Measurements from ENCODE around the gene CHMP6. TPM values are rescaled to one million over a fixed set of nuclear protein-coding genes. Genes with fewer than 3 reads are reported as not detected.
A peak's percentile ranks its signal among the peaks of the same experiment; 100 is the strongest.

The CHMP6 gene
- polyA plus RNA-seq, 3 donors = 20.3 to 44.8 (median 44.1) TPM

GRCh38 chr17:80992948-80993624 is 1.4 kb downstream of the CHMP6 start:
- peak in 1 of 3 donors; percentile 17 for DNase-seq
- H4K20me1 ChIP-seq (ENCODE audit: insufficient read depth, low read length) = peaks cover 19% of the 10 kb centered on the region
- peaks cover 33 to 41% of the 10 kb centered on the region in 2 donors for H3K36me3 Mint-ChIP-seq
- peaks cover 0 to 6% of the 10 kb centered on the region in 2 donors for H3K27me3 ChIP-seq (ENCODE audit: control insufficient read depth in 2 of 2, insufficient read depth in 2 of 2, low read length in 2 of 2)
- H3K79me2 ChIP-seq (ENCODE audit: insufficient read depth, low read length) = peaks cover 16% of the 10 kb centered on the region
- H2AFZ ChIP-seq (ENCODE audit: insufficient read depth, low read depth, low read length, poor library complexity, severe bottlenecking) = no peak overlapping the region
- H3K4me3 Mint-ChIP-seq = peak overlapping the region; percentile 75 to 80
- H3K4me3 ChIP-seq (replicated peaks in 1 of 3; ENCODE audit: low read depth in 2 of 3, low read length in 3 of 3) = peak overlapping the region in 2 of 3 experiments; percentile 52 to 84
- H3K4me1 ChIP-seq (ENCODE audit: control insufficient read depth in 1 of 2, insufficient read depth in 2 of 2, low read length in 2 of 2) = peaks cover 27 to 36% of the 10 kb centered on the region in 2 donors
- peaks cover 25% of the 10 kb centered on the region for H3K4me1 Mint-ChIP-seq
- H3K9me3 Mint-ChIP-seq = peaks cover 0 to 2% (median 0%) of the 10 kb centered on the region in 7 donors
- intact Hi-C loops (cut with micrococcal nuclease) = no loop called here
- no peak overlapping the region for H3K27ac ChIP-seq (ENCODE audit: low read depth in 1 of 2, low read length in 2 of 2)
- no peak for TF ChIP-seq CTCF (IDR thresholded peaks at IDR 0.05)
- H3K27ac Mint-ChIP-seq = peak overlapping the region in 1 of 7 donors; percentile 76
- H3K9me3 ChIP-seq (replicated peaks in 1 of 2; ENCODE audit: control insufficient read depth in 1 of 2, insufficient read depth in 1 of 2, low read length in 2 of 2) = no peaks in the 10 kb centered on the region
- peaks cover 13 to 24% (median 15%) of the 10 kb centered on the region in 3 donors for H3K27me3 Mint-ChIP-seq (ENCODE audit: low read depth in 3 of 3)
- 79% methylated on average over 16 of the region's 18 CpGs for WGBS (ENCODE audit: insufficient coverage)
- H3K9ac ChIP-seq (ENCODE audit: insufficient read depth, low read length, poor library complexity, severe bottlenecking) = peak overlapping the region; percentile 88
- peak overlapping the region; percentile 84 for H3K4me2 ChIP-seq (replicated peaks; ENCODE audit: extremely low read depth, low read length, poor library complexity, severe bottlenecking)
- peaks cover 33 to 34% of the 10 kb centered on the region in 2 donors for H3K36me3 ChIP-seq (replicated peaks in 1 of 2; ENCODE audit: control insufficient read depth in 1 of 2, insufficient read depth in 2 of 2, low read length in 2 of 2)

GRCh38 chr17:80995131-80995530 is 3.5 kb downstream of the CHMP6 start:
- no peaks in the 10 kb centered on the region for H3K9me3 ChIP-seq (replicated peaks in 1 of 2; ENCODE audit: control insufficient read depth in 1 of 2, insufficient read depth in 1 of 2, low read length in 2 of 2)
- DNase-seq = peak in 1 of 3 donors; percentile 3
- H3K36me3 ChIP-seq (replicated peaks in 1 of 2; ENCODE audit: control insufficient read depth in 1 of 2, insufficient read depth in 2 of 2, low read length in 2 of 2) = peaks cover 54% of the 10 kb centered on the region in 2 donors
- H3K4me1 ChIP-seq (ENCODE audit: control insufficient read depth in 1 of 2, insufficient read depth in 2 of 2, low read length in 2 of 2) = peaks cover 18 to 25% of the 10 kb centered on the region in 2 donors
- peaks cover 3 to 8% (median 7%) of the 10 kb centered on the region in 3 donors for H3K27me3 Mint-ChIP-seq (ENCODE audit: low read depth in 3 of 3)
- intact Hi-C loops (cut with micrococcal nuclease) = no loop called here
- peaks cover 14% of the 10 kb centered on the region for H3K4me1 Mint-ChIP-seq
- H3K27ac Mint-ChIP-seq = peak overlapping the region in 2 of 7 donors; percentile 46 to 63
- no peak overlapping the region for H3K4me2 ChIP-seq (replicated peaks; ENCODE audit: extremely low read depth, low read length, poor library complexity, severe bottlenecking)
- no peak overlapping the region for H3K9ac ChIP-seq (ENCODE audit: insufficient read depth, low read length, poor library complexity, severe bottlenecking)
- peaks cover 16% of the 10 kb centered on the region for H3K79me2 ChIP-seq (ENCODE audit: insufficient read depth, low read length)
- no peak overlapping the region for H2AFZ ChIP-seq (ENCODE audit: insufficient read depth, low read depth, low read length, poor library complexity, severe bottlenecking)
- no peak overlapping the region for H3K4me3 ChIP-seq (replicated peaks in 1 of 3; ENCODE audit: low read depth in 2 of 3, low read length in 3 of 3)
- peaks cover 49 to 61% of the 10 kb centered on the region in 2 donors for H3K36me3 Mint-ChIP-seq
- H3K4me3 Mint-ChIP-seq = no peak overlapping the region
- H3K27ac ChIP-seq (ENCODE audit: low read depth in 1 of 2, low read length in 2 of 2) = no peak overlapping the region
- WGBS (ENCODE audit: insufficient coverage) = 99% methylated on average over 13 of the region's 13 CpGs
- no peak for TF ChIP-seq CTCF (IDR thresholded peaks at IDR 0.05)
- peaks cover 0 to 2% (median 0%) of the 10 kb centered on the region in 7 donors for H3K9me3 Mint-ChIP-seq
- peaks cover 23% of the 10 kb centered on the region for H4K20me1 ChIP-seq (ENCODE audit: insufficient read depth, low read length)
- no peaks in the 10 kb centered on the region for H3K27me3 ChIP-seq (ENCODE audit: control insufficient read depth in 2 of 2, insufficient read depth in 2 of 2, low read length in 2 of 2)

Data from CD14-positive monocyte (primary cell).